Colonic mucosa (tissue), 4 donors: ENCODE results near the gene BFSP1. TPM values are rescaled to one million over a fixed set of nuclear protein-coding genes. Genes with fewer than 3 reads are reported as not detected.

ENCODE experiments used
- DNase-seq: peaks from one replicate; pipeline ENCODE4 v3.0.0-alpha.2; 2020
- H3K27ac ChIP-seq: fragments of 200-600 bp; one replicate; pipeline ENCODE4 v1.8.0; 2021
- H3K27me3 ChIP-seq: fragments of 200-600 bp; one replicate; pipeline ENCODE4 v1.8.0; 2021
- H3K36me3 ChIP-seq: fragments of 200-600 bp; one replicate; pipeline ENCODE4 v1.8.0; 2021
- H3K4me1 ChIP-seq: fragments of 200-600 bp; one replicate; pipeline ENCODE4 v1.8.0; 2021; ENCODE audit warnings: mild to moderate bottlenecking
- H3K4me3 ChIP-seq: fragments of 200-600 bp; one replicate; pipeline ENCODE4 v1.8.0; 2021
- H3K9ac ChIP-seq, 2 donors: one replicate each; pipeline ENCODE4 v1.7.0; 2013; ENCODE audit warnings: control low read depth in 2 of 2, low read depth in 2 of 2, low read length in 2 of 2
- H3K9me3 ChIP-seq: fragments of 200-600 bp; one replicate; pipeline ENCODE4 v1.8.0; 2021
- intact Hi-C: fragments of 100-400 bp; cut with DNase I; formaldehyde crosslinking; loops from one replicate; pipeline ENCODE4 v1.14.1; 2022
- total RNA-seq, 2 donors: library from RNA; stranded (reverse); fragmentation: NEBNext Ultra II Directional in 1 of 2; extraction: Animal tissue kit (Norgen Biotek cat#: 25700) in 1 of 2; gene quantifications; one replicate each; pipeline ENCODE4 v1.2.1, GENCODE V29; 2021
- TF ChIP-seq, protein P1 (sequence below): fragments of 200-600 bp; IDR thresholded peaks from one replicate; pipeline ENCODE4 v1.8.0; 2022; ENCODE audit warnings: antibody characterized with exemption, mild to moderate bottlenecking
- donor health status: healthy.
- donor health status: DM: no; HTN: no; CAD: no.
- donor health status: DM: no; HTN: no; CAD: no.

The BFSP1 gene
- total RNA-seq, 2 donors from 2014 or later, result 0.50 to 0.59 TPM

DNA sequence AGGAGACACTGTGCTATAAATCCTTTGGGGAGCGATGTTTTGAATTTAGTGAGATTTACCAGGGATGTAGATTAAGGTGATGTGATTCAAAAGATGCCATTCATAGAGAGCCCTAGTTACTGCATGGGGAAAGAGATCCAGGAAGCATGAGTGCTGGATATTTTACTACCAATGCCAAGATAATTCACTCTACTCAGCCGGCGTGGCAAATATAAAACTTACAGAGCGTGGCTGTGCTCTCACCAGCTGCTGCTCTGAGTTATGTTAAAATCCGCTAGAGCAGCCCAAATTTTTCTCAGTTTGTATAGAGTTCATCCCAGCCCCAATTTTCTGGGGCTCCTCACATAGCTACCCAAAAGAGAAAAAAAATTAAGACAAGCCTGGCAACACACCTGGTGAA is 48.6 kb downstream of the BFSP1 start:
- no peak for DNase-seq
- H3K9ac ChIP-seq, result no peak overlapping the region
- H3K27me3 ChIP-seq, result no peaks in the 10 kb centered on the region
- TF ChIP-seq, protein P1, sequence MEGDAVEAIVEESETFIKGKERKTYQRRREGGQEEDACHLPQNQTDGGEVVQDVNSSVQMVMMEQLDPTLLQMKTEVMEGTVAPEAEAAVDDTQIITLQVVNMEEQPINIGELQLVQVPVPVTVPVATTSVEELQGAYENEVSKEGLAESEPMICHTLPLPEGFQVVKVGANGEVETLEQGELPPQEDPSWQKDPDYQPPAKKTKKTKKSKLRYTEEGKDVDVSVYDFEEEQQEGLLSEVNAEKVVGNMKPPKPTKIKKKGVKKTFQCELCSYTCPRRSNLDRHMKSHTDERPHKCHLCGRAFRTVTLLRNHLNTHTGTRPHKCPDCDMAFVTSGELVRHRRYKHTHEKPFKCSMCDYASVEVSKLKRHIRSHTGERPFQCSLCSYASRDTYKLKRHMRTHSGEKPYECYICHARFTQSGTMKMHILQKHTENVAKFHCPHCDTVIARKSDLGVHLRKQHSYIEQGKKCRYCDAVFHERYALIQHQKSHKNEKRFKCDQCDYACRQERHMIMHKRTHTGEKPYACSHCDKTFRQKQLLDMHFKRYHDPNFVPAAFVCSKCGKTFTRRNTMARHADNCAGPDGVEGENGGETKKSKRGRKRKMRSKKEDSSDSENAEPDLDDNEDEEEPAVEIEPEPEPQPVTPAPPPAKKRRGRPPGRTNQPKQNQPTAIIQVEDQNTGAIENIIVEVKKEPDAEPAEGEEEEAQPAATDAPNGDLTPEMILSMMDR, result no peak
- H3K27ac ChIP-seq, result no peak overlapping the region
- intact Hi-C loops, result no loop called here
- H3K4me1 ChIP-seq, result no peaks in the 10 kb centered on the region
- no peaks in the 10 kb centered on the region for H3K36me3 ChIP-seq
- no peaks in the 10 kb centered on the region for H3K9me3 ChIP-seq
- H3K4me3 ChIP-seq, result no peak overlapping the region

DNA sequence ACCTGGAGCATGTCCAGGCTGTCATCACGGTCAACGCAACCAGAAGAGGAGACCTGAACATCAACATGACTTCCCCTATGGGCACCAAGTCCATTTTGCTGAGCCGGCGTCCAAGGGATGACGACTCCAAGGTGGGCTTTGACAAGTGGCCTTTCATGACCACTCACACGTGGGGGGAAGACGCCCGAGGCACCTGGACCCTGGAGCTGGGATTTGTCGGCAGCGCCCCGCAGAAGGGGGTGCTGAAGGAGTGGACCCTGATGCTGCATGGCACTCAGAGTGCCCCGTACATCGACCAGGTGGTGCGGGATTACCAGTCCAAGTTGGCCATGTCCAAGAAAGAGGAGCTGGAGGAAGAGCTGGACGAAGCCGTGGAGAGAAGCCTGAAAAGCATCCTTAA is 49.5 kb downstream of the BFSP1 start:
- no peaks in the 10 kb centered on the region for H3K27me3 ChIP-seq
- H3K4me1 ChIP-seq, result no peaks in the 10 kb centered on the region
- H3K4me3 ChIP-seq, result no peak overlapping the region
- intact Hi-C loops, result no loop called here
- H3K36me3 ChIP-seq, result no peaks in the 10 kb centered on the region
- no peak for DNase-seq
- TF ChIP-seq, protein P1, result no peak
- H3K27ac ChIP-seq, result no peak overlapping the region
- no peak overlapping the region for H3K9ac ChIP-seq
- H3K9me3 ChIP-seq, result no peaks in the 10 kb centered on the region

DNA sequence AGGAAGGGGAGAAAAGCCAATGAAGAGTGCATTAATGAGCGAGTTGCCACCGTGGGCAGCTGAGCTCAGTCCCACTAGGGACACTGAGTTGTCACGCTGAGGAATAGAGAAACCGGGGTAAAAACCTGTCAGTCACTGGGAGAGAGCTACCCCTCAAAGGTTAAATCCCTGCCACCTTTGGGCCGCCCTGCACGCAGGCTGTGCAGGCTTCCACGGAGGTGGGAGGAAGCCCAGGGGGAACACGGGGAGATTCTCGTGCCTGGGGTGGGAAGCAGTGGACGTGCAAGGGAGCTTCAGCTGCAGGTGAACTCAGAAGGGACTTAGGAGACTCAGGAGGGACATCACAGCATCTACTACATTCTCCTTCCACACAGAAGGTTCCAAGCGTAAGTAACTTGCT is 50.5 kb downstream of the BFSP1 start:
- H3K27ac ChIP-seq, result no peak overlapping the region
- intact Hi-C loops, result no loop called here
- no peaks in the 10 kb centered on the region for H3K36me3 ChIP-seq
- no peaks in the 10 kb centered on the region for H3K9me3 ChIP-seq
- no peak for DNase-seq
- H3K4me1 ChIP-seq, result no peaks in the 10 kb centered on the region
- TF ChIP-seq, protein P1, result no peak
- no peak overlapping the region for H3K9ac ChIP-seq
- H3K27me3 ChIP-seq, result no peaks in the 10 kb centered on the region
- no peak overlapping the region for H3K4me3 ChIP-seq

DNA sequence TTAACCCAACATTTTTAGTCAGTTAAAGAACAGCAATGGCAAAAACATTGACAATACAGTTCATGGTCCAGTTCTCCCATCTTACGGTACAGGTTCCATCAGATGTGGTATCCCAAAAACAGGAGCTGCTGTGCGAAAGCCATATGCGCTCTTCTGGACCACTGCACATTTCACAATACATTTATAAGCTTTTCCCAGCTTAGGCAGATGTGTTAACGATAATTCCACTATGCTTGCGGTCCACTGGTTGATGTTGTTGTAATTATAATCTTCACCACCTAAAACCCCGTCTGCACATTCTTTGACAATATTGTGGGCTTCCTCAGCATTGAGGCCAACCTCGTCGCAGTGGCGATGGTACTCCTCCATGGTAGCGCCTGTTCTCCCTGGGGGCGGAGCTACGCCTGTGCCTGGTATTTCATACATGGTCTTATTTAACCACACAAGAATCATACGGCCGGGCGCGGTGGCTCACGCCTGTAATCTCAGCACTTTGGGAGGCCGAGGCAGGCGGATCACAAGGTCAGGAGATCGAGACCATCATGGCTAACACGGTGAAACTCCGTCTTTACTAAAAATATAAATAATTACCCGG is 52.0 kb downstream of the BFSP1 start:
- Histone ChIP-seq H3K27me3 (no peaks in the 10 kb centered on the region), H3K4me1 (no peaks in the 10 kb centered on the region), H3K9ac (no peak overlapping the region), H3K4me3 (no peak overlapping the region), H3K9me3 (no peaks in the 10 kb centered on the region), H3K27ac (no peak overlapping the region), H3K36me3 (no peaks in the 10 kb centered on the region)
- TF ChIP-seq, protein P1, result no peak
- DNase-seq, result no peak
- intact Hi-C loops, result no loop called here

DNA sequence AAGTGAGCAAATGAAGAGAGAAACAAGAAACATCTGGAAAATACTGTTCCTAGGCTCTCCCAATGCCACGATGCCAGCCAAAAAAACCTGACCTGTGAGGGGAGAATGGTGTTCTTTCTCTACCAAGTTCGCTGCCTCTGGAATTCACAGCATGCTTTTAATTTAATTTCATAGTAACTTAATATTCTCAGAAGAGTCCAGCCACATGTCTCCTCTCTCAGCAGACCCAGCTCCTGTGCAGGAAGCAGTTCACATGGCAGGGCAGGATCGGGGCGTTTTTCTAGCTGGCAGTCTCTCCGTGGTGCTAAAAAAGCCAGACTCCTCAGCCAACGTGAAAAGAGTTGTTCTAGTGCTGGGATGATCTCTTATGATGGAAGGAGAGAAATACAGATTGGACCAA is 57.5 kb downstream of the BFSP1 start:
- Histone ChIP-seq H3K4me1 (no peaks in the 10 kb centered on the region), H3K4me3 (no peak overlapping the region), H3K36me3 (no peaks in the 10 kb centered on the region), H3K27me3 (no peaks in the 10 kb centered on the region), H3K27ac (no peak overlapping the region), H3K9me3 (no peaks in the 10 kb centered on the region), H3K9ac (no peak overlapping the region)
- DNase-seq, result no peak
- TF ChIP-seq, protein P1, result no peak
- intact Hi-C loops, result no loop called here
